Adrenal gland (tissue), 5 donors: ENCODE measurements around the gene TBC1D22A.

Source experiments
- CTCF ChIP-seq, 6 experiments: fragments of 450-650 bp in 4 of 6; fragments of 200-600 bp in 2 of 6; sonication (generic) in 1 of 6; IDR thresholded peaks; 1 replicate in 5 of 6; 2 replicates in 1 of 6; pipeline versions ENCODE4 v1.5.1 to v1.8.0; 2016 to 2021; ENCODE audit warnings: antibody characterized with exemption in 6 of 6, mild to moderate bottlenecking in 2 of 6, moderate library complexity in 1 of 6
- POLR2A ChIP-seq, 2 donors: fragments of 450-650 bp; IDR thresholded peaks; one replicate each; pipeline ENCODE4 v1.6.1; 2017; ENCODE audit warnings: antibody characterized with exemption in 2 of 2, mild to moderate bottlenecking in 2 of 2, moderate library complexity in 1 of 2
- donor health status: DM: no; HTN: no; CAD: no.

- TF ChIP-seq CTCF (IDR thresholded peaks at IDR 0.05) = no peak
- no peak for TF ChIP-seq POLR2A (IDR thresholded peaks at IDR 0.05)
These were observed 196.9 kb downstream of the TBC1D22A start for GRCh38 chr22:46959369-46959768.
